Upper lobe of right lung (tissue), 1 donor: Measurements from ENCODE around the gene C3AR1. TPM values are rescaled to one million over a fixed set of nuclear protein-coding genes. Genes with fewer than 3 reads are reported as not detected.
"Not testable (repeated sequence)": the region's sequence is repeated elsewhere in the genome, so short reads cannot be mapped to it uniquely, and the experiment has no call there.

Source experiments
- ATAC-seq: fragments of 200-7000 bp; cut with Tn5 transposase; one replicate; pipeline ENCODE4 v1.9.1; 2020; ENCODE audit warnings: mild to moderate bottlenecking, moderate library complexity
- DNase-seq: peaks from one replicate; pipeline ENCODE4 v3.0.0-alpha.2; 2020
- H3K27ac ChIP-seq: fragments of 200-600 bp; one replicate; pipeline ENCODE4 v1.8.0; 2022
- H3K27me3 ChIP-seq: fragments of 200-600 bp; one replicate; pipeline ENCODE4 v1.8.0; 2022; ENCODE audit warnings: mild to moderate bottlenecking
- H3K36me3 ChIP-seq: fragments of 200-600 bp; one replicate; pipeline ENCODE4 v1.8.0; 2022
- H3K4me1 ChIP-seq: fragments of 200-600 bp; one replicate; pipeline ENCODE4 v1.8.0; 2022
- H3K4me3 ChIP-seq: fragments of 200-600 bp; one replicate; pipeline ENCODE4 v1.8.0; 2022; ENCODE audit warnings: mild to moderate bottlenecking
- H3K9me3 ChIP-seq: fragments of 200-600 bp; one replicate; pipeline ENCODE4 v1.8.0; 2022
- CTCF ChIP-seq: fragments of 200-600 bp; IDR thresholded peaks from one replicate; pipeline ENCODE4 v1.8.0; 2022; ENCODE audit warnings: antibody characterized with exemption
- intact Hi-C: fragments of 100-400 bp; cut with DNase I; formaldehyde crosslinking; loops from one replicate; pipeline ENCODE4 v1.11.0; 2022
- total RNA-seq: library from RNA; stranded (reverse); fragmentation: NEBNext Ultra II Directional; extraction: Animal tissue kit (Norgen Biotek cat#: 25700); gene quantifications from one replicate; pipeline ENCODE4 v1.2.1, GENCODE V29; 2021
- donor health status: DM: no; HTN: yes; CAD: no; lungs with severe emphysema.

C3AR1 gene
- total RNA-seq, 1 donor from 2014 or later = 45.0 TPM

GRCh38 chr12:8018666-8019581 is 47.2 kb downstream of the C3AR1 start:
- H3K27ac ChIP-seq = no peak overlapping the region
- no peak for TF ChIP-seq CTCF
- peak overlapping the region; percentile 39 for H3K4me3 ChIP-seq
- no peaks in the 10 kb centered on the region for H3K9me3 ChIP-seq
- DNase-seq (no peak), ATAC-seq (peak; percentile 58)
- no peaks in the 10 kb centered on the region for H3K36me3 ChIP-seq
- peaks cover 4% of the 10 kb centered on the region for H3K4me1 ChIP-seq
- peaks cover 56% of the 10 kb centered on the region for H3K27me3 ChIP-seq
- intact Hi-C loops = no loop called here

GRCh38 chr12:8018213-8018612 is 47.9 kb downstream of the C3AR1 start:
- H3K27ac ChIP-seq, H3K4me1 ChIP-seq, H3K36me3 ChIP-seq, intact Hi-C loops, ATAC-seq, H3K9me3 ChIP-seq, DNase-seq: not testable (repeated sequence)
- Histone ChIP-seq H3K27me3 (peaks cover 56% of the 10 kb centered on the region), H3K4me3 (peak overlapping the region; percentile 39)

GRCh38 chr12:8014836-8015235 is 51.3 kb downstream of the C3AR1 start:
- Histone ChIP-seq H3K9me3 (no peaks in the 10 kb centered on the region), H3K27me3 (peaks cover 43% of the 10 kb centered on the region), H3K36me3 (no peaks in the 10 kb centered on the region), H3K4me1 (peaks cover 4% of the 10 kb centered on the region), H3K4me3 (no peak overlapping the region), H3K27ac (no peak overlapping the region)
- ATAC-seq (no peak), DNase-seq (no peak)
- intact Hi-C loops = no loop called here
- TF ChIP-seq CTCF = no peak

- Histone ChIP-seq H3K27me3 (peaks cover 23% of the 10 kb centered on the region), H3K4me3 (no peak overlapping the region), H3K36me3 (no peaks in the 10 kb centered on the region), H3K27ac (no peak overlapping the region), H3K9me3 (no peaks in the 10 kb centered on the region), H3K4me1 (no peaks in the 10 kb centered on the region)
- intact Hi-C loops = no loop called here
- no peak for TF ChIP-seq CTCF
- ATAC-seq (peak; percentile 55), DNase-seq (no peak)
Measured at GRCh38 chr12:8012651-8013309, 53.4 kb downstream of the C3AR1 start.

GRCh38 chr12:8011331-8011730 is 54.8 kb downstream of the C3AR1 start:
- Histone ChIP-seq H3K9me3 (no peaks in the 10 kb centered on the region), H3K4me1 (no peaks in the 10 kb centered on the region), H3K4me3 (no peak overlapping the region), H3K36me3 (no peaks in the 10 kb centered on the region), H3K27ac (no peak overlapping the region), H3K27me3 (peaks cover 8% of the 10 kb centered on the region)
- TF ChIP-seq CTCF = no peak
- intact Hi-C loops = no loop called here
- DNase-seq (no peak), ATAC-seq (peak; percentile 39)

Other genes starting within 250 kb of the C3AR1 start
- not detected for gene SLC2A14, start 193.4 kb downstream of the C3AR1 start, total RNA-seq
- gene SLC2A3, start 130.2 kb downstream of the C3AR1 start, total RNA-seq = 153 TPM
- 20.3 TPM for gene FOXJ2, start 33.6 kb downstream of the C3AR1 start, total RNA-seq
- 36.7 TPM for gene NECAP1, start 15.9 kb upstream of the C3AR1 start, total RNA-seq
- 8.3 TPM for gene CLEC4A, start 57.3 kb upstream of the C3AR1 start, total RNA-seq
- not detected for gene ZNF705A, start 90.7 kb upstream of the C3AR1 start, total RNA-seq
- gene FAM90A1, start 161.3 kb upstream of the C3AR1 start, total RNA-seq = 0.43 TPM